Measurements from ENCODE around the gene DIDO1.

DIDO1 gene

GRCh38 chr20:62926229-62927127, at the start of gene DIDO1:
Gene DIDO1 (minus strand): TSS chr20:62926505.
- no peaks in the 10 kb centered on the region for H3K27me3 ChIP-seq (ENCODE audit: control insufficient read depth, insufficient read depth, low read length)
- peak within 1 kb of the TSS; percentile 64 for H3K27ac ChIP-seq (ENCODE audit: low read length)
- peak within 1 kb of the TSS; percentile 88 for H3K9ac ChIP-seq (ENCODE audit: low read length)
- H3K4me1 ChIP-seq (ENCODE audit: control insufficient read depth, low read depth, low read length): peaks cover 47% of the 10 kb centered on the region
- H3K4me3 ChIP-seq (ENCODE audit: low read length): peak within 1 kb of the TSS; percentile 94
- no peaks in the 10 kb centered on the region for H3K9me3 ChIP-seq (ENCODE audit: control insufficient read depth, low read depth, low read length)
- H3K36me3 ChIP-seq (ENCODE audit: control insufficient read depth, low read depth, low read length): no peaks in the 10 kb centered on the region

GRCh38 chr20:62975251-62975760, 49.0 kb upstream of the DIDO1 start:
- no peak overlapping the region for H3K27ac ChIP-seq (ENCODE audit: low read length)
- no peak overlapping the region for H3K9ac ChIP-seq (ENCODE audit: low read length)
- H3K27me3 ChIP-seq (ENCODE audit: control insufficient read depth, insufficient read depth, low read length): peaks cover 52% of the 10 kb centered on the region

DNA sequence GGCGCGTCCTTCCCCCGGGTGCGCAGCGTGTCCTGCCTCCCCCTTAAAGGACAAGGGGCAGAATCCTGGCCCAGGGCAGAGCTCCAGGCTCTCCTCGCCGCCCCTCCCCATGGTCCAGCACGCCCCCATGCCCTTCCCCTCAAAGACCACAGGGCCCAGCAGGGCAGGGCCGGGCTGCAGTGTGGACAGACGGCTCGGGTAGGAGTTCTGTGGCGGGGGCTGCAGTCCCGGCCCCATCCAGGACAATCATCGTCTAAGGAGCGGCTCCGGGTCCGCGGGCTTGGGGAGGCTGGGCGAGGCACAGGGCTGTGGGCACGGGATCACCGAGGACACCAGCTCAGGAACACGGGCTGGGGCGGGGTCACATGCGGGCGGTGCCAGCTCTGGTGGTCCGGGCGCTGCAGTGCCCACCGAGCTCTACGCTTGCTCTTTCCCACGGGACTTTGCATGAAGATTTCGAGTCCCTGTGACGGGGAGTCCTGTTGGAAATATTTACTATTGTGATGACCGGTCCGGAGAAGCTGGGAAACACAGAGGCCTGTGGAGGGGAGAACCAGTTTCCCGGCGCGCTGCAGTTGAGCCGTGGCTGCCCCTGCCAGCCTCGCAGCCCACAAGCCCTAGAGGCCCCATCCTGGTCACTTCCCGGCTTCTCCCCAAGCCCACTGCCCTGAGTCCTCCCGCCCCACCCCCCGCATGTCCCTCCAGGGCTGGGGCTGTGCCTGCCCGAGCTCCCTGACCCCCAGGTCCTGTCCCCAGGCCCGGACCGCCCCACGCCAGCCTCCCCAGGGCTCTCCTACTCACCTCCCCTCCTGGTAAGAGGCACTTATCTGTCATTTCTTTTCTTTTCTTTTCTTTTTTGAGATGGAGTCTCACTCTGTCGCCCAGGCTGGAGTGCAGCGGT, 46.8 kb upstream of the DIDO1 start:
- no peak overlapping the region for H3K9ac ChIP-seq (ENCODE audit: low read length)

More at GRCh38 chr20:62975251-62975760, 49.0 kb upstream of the DIDO1 start:
- Histone ChIP-seq H3K9me3 (ENCODE audit: control insufficient read depth, low read depth, low read length) (no peaks in the 10 kb centered on the region), H3K36me3 (ENCODE audit: control insufficient read depth, low read depth, low read length) (no peaks in the 10 kb centered on the region), H3K4me3 (ENCODE audit: low read length) (no peak overlapping the region), H3K4me1 (ENCODE audit: control insufficient read depth, low read depth, low read length) (peaks cover 12% of the 10 kb centered on the region)

DNA sequence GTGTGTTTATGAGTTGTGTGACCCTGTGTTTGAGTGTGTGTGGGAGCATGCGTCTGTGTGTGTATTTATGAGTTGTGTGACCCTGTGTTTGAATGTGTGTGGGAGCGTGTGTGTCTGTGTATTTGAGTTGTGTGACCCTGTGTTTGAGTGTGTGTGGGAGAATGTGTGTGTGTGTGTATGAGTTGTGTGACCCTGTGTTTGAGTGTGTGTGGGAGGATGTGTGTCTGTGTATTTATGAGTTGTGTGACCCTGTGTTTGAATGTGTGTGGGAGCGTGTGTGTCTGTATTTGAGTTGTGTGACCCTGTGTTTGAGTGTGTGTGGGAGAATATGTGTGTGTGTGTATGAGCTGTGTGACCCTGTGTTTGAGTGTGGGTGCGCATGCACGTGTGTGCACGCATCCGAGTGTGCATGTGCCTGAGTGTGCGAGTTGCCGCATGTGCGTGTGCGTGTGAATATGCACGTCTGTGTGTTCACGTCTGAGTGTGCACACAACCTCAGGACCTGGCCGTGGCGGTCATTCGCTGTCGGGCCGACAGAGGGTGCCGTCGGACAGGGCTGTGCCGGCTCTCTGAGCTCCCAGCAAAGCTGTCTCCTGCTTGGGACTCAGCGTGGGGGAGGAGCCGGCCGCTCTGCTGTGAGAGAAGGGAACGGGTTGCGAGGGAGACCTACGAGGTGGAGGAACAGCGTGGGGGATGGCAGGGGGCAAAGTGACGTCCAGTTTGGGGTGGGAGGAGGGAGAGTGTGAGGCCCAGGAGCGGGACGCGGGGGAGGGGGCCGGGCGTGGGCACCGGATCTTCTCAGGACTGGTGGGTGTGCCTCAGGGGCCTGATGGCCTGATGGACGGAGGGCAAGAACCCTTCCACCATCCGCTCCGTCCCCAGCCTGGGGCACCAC, 45.9 kb upstream of the DIDO1 start:
- H3K4me1 ChIP-seq (ENCODE audit: control insufficient read depth, low read depth, low read length): peaks cover 7% of the 10 kb centered on the region
- H3K27ac ChIP-seq (ENCODE audit: low read length): no peak overlapping the region
- H3K27me3 ChIP-seq (ENCODE audit: control insufficient read depth, insufficient read depth, low read length): peaks cover 44% of the 10 kb centered on the region
- peak overlapping the region; percentile 34 for H3K4me3 ChIP-seq (ENCODE audit: low read length)
- no peaks in the 10 kb centered on the region for H3K36me3 ChIP-seq (ENCODE audit: control insufficient read depth, low read depth, low read length)
- no peaks in the 10 kb centered on the region for H3K9me3 ChIP-seq (ENCODE audit: control insufficient read depth, low read depth, low read length)
- H3K9ac ChIP-seq (ENCODE audit: low read length): no peak overlapping the region

More for the DNA sequence above, 46.8 kb upstream of the DIDO1 start:
- H3K27me3 ChIP-seq (ENCODE audit: control insufficient read depth, insufficient read depth, low read length): peaks cover 47% of the 10 kb centered on the region
- H3K27ac ChIP-seq (ENCODE audit: low read length): no peak overlapping the region
- peaks cover 7% of the 10 kb centered on the region for H3K4me1 ChIP-seq (ENCODE audit: control insufficient read depth, low read depth, low read length)
- peak overlapping the region; percentile 34 for H3K4me3 ChIP-seq (ENCODE audit: low read length)
- H3K9me3 ChIP-seq (ENCODE audit: control insufficient read depth, low read depth, low read length): no peaks in the 10 kb centered on the region
- no peaks in the 10 kb centered on the region for H3K36me3 ChIP-seq (ENCODE audit: control insufficient read depth, low read depth, low read length)

- Histone ChIP-seq H3K4me1 (ENCODE audit: control insufficient read depth, low read depth, low read length) (peaks cover 7% of the 10 kb centered on the region), H3K36me3 (ENCODE audit: control insufficient read depth, low read depth, low read length) (no peaks in the 10 kb centered on the region), H3K27ac (ENCODE audit: low read length) (no peak overlapping the region), H3K9ac (ENCODE audit: low read length) (no peak overlapping the region), H3K4me3 (ENCODE audit: low read length) (no peak overlapping the region), H3K9me3 (ENCODE audit: control insufficient read depth, low read depth, low read length) (no peaks in the 10 kb centered on the region), H3K27me3 (ENCODE audit: control insufficient read depth, insufficient read depth, low read length) (peaks cover 43% of the 10 kb centered on the region)
Measured at GRCh38 chr20:62971211-62971949, 45.1 kb upstream of the DIDO1 start.

- Histone ChIP-seq H3K4me3 (ENCODE audit: low read length) (no peak overlapping the region), H3K36me3 (ENCODE audit: control insufficient read depth, low read depth, low read length) (no peaks in the 10 kb centered on the region), H3K9ac (ENCODE audit: low read length) (no peak overlapping the region), H3K4me1 (ENCODE audit: control insufficient read depth, low read depth, low read length) (peaks cover 7% of the 10 kb centered on the region), H3K9me3 (ENCODE audit: control insufficient read depth, low read depth, low read length) (no peaks in the 10 kb centered on the region), H3K27me3 (ENCODE audit: control insufficient read depth, insufficient read depth, low read length) (peaks cover 38% of the 10 kb centered on the region), H3K27ac (ENCODE audit: low read length) (no peak overlapping the region)
Measured at GRCh38 chr20:62970307-62971210, 44.3 kb upstream of the DIDO1 start.

GRCh38 chr20:62969939-62970306, 43.6 kb upstream of the DIDO1 start:
- H3K36me3 ChIP-seq (ENCODE audit: control insufficient read depth, low read depth, low read length): no peaks in the 10 kb centered on the region
- peaks cover 31% of the 10 kb centered on the region for H3K27me3 ChIP-seq (ENCODE audit: control insufficient read depth, insufficient read depth, low read length)
- no peak overlapping the region for H3K27ac ChIP-seq (ENCODE audit: low read length)
- no peak overlapping the region for H3K9ac ChIP-seq (ENCODE audit: low read length)
- H3K4me3 ChIP-seq (ENCODE audit: low read length): no peak overlapping the region
- no peaks in the 10 kb centered on the region for H3K9me3 ChIP-seq (ENCODE audit: control insufficient read depth, low read depth, low read length)
- H3K4me1 ChIP-seq (ENCODE audit: control insufficient read depth, low read depth, low read length): peaks cover 7% of the 10 kb centered on the region

DNA sequence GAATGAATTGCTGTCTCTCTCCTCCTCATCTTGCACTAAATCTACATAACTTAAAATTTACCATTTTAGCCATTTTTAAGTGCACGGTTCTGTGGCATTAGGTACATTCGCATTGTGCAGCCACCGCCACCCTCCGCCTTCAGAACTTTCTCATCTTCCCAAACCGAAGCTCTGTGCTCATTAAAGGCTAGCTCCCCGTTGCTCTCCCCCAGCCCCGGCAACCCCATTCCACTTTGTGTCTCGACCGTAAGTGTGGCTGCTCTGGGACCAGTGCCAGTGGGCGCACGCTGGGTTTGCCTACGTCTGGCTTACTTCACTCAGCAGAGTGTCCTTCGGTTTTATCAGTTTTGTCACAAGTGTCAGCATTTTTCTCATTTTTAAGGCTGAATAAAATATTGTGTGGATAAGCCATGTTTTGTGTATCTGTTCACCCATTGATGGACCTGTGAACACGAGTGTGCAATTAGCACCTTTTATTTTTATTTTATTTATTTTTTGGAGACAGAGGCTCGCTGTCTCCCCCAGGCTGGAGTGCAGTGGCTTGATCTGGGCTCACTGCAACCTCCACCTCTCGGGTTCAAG, 43.0 kb upstream of the DIDO1 start:
- no peak overlapping the region for H3K4me3 ChIP-seq (ENCODE audit: low read length)
- no peak overlapping the region for H3K27ac ChIP-seq (ENCODE audit: low read length)
- H3K9me3 ChIP-seq (ENCODE audit: control insufficient read depth, low read depth, low read length): no peaks in the 10 kb centered on the region
- H3K36me3 ChIP-seq (ENCODE audit: control insufficient read depth, low read depth, low read length): no peaks in the 10 kb centered on the region
- H3K9ac ChIP-seq (ENCODE audit: low read length): no peak overlapping the region
- peaks cover 25% of the 10 kb centered on the region for H3K27me3 ChIP-seq (ENCODE audit: control insufficient read depth, insufficient read depth, low read length)
- H3K4me1 ChIP-seq (ENCODE audit: control insufficient read depth, low read depth, low read length): peaks cover 2% of the 10 kb centered on the region

- Histone ChIP-seq H3K4me1 (ENCODE audit: control insufficient read depth, low read depth, low read length) (no peaks in the 10 kb centered on the region), H3K9me3 (ENCODE audit: control insufficient read depth, low read depth, low read length) (no peaks in the 10 kb centered on the region), H3K9ac (ENCODE audit: low read length) (no peak overlapping the region), H3K36me3 (ENCODE audit: control insufficient read depth, low read depth, low read length) (peaks cover 3% of the 10 kb centered on the region), H3K4me3 (ENCODE audit: low read length) (no peak overlapping the region), H3K27ac (ENCODE audit: low read length) (no peak overlapping the region), H3K27me3 (ENCODE audit: control insufficient read depth, insufficient read depth, low read length) (peaks cover 18% of the 10 kb centered on the region)
Measured at GRCh38 chr20:62968378-62969178, 42.3 kb upstream of the DIDO1 start.

Data from iPS-18a (cell line).